HG03039 (cell line): ENCODE results near the gene TMEM164.

Source experiments
- ATAC-seq: cut with Tn5 transposase; IDR thresholded peaks from one replicate; pipeline ENCODE4 v1.9.1; 2021; ENCODE audit warnings: mild to moderate bottlenecking, moderate library complexity; ENCODE audit not compliant: unreplicated experiment

The TMEM164 gene

GRCh38 chrX:110159865-110160264 is 157.0 kb downstream of the TMEM164 start:
- no peak for ATAC-seq

- ATAC-seq = no peak
Measured at GRCh38 chrX:110161361-110161686, 158.4 kb downstream of the TMEM164 start.

- no peak for ATAC-seq
Measured at GRCh38 chrX:110162131-110162530, 159.2 kb downstream of the TMEM164 start.

GRCh38 chrX:110162867-110163266 is 160.0 kb downstream of the TMEM164 start:
- ATAC-seq = no peak

- ATAC-seq = no peak
Measured at GRCh38 chrX:110163488-110163887, 160.6 kb downstream of the TMEM164 start.

GRCh38 chrX:110167952-110168451 is 165.1 kb downstream of the TMEM164 start:
- no peak for ATAC-seq

GRCh38 chrX:110168585-110168984 is 165.7 kb downstream of the TMEM164 start:
- no peak for ATAC-seq

GRCh38 chrX:110170029-110170428 is 167.1 kb downstream of the TMEM164 start:
- ATAC-seq = no peak

- ATAC-seq = no peak
Measured at GRCh38 chrX:110171442-110171841, 168.5 kb downstream of the TMEM164 start.

GRCh38 chrX:110172215-110172614 is 169.3 kb downstream of the TMEM164 start:
- peak; percentile 96 for ATAC-seq

- no peak for ATAC-seq
Measured at GRCh38 chrX:110173192-110174175, 170.6 kb downstream of the TMEM164 start.

GRCh38 chrX:110175146-110175545 is 172.2 kb downstream of the TMEM164 start:
- ATAC-seq = no peak

GRCh38 chrX:110175696-110176095 is 172.8 kb downstream of the TMEM164 start:
- no peak for ATAC-seq

- ATAC-seq = no peak
Measured at GRCh38 chrX:110178179-110178865, 175.4 kb downstream of the TMEM164 start.

- peak; percentile 19 for ATAC-seq
Measured at GRCh38 chrX:110180176-110180927, 177.4 kb downstream of the TMEM164 start.

GRCh38 chrX:110180928-110181310 is 178.0 kb downstream of the TMEM164 start:
- peak; percentile 71 for ATAC-seq

- no peak for ATAC-seq
Measured at GRCh38 chrX:110181459-110182137, 178.7 kb downstream of the TMEM164 start.

GRCh38 chrX:110182362-110182761 is 179.4 kb downstream of the TMEM164 start:
- ATAC-seq = peak; percentile 67

GRCh38 chrX:110182865-110183264 is 180.0 kb downstream of the TMEM164 start:
- no peak for ATAC-seq

GRCh38 chrX:110183314-110183713 is 180.4 kb downstream of the TMEM164 start:
- ATAC-seq = no peak
